Measurements from ENCODE around the gene TGM5.

TGM5 gene

DNA sequence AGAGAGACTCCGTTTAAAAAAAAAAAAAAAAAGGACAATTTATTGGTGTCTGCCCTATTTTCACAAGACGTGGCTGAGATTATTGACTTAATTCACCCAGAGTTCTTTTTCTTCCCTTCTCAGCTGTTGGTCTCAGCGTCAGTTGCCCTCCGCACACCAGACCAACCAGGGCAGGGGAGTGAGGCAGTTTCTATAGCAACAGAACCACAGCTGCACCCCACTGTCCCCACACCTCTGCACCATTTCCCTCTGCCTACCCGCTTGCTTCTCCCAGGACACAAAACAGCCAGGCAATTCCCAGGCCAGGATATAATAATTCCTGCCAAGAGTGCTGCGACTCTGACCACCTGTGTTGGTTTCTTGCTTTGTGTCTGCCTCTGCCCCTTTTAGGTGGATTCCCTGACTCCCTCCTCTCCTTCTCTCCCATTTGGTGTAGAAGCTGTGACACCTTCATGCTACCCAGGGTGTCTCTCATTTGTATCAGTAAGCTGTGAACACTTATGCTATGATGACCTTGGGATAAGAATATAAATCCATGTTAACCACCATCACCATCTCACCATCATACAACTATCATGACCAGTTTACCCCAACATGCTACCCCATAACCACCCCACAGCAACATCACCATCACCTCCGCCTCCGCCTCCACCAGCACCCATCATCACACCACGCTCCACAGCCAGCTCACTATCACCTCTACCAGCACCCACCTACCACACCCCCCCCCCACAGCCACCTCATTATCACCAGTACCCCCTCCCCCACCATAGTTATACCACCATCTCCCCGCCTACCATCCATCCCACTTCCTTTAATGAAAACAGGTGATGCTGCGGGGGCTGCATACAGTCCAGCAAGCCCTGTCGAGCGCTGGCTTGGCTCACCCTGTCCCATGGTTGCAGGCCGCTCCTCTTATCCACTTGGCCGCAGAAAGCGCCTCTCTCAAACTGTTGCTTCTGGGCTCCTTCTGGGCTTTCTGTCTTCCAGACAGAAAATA lies 46.5 kb downstream of the TGM5 start:
- Histone ChIP-seq H3K4me1 (ENCODE audit: control insufficient read depth in 1 of 2, insufficient read depth in 2 of 2, low read length in 2 of 2) (no peaks in the 10 kb centered on the region), H3K36me3 (ENCODE audit: control insufficient read depth in 1 of 2, insufficient read depth in 2 of 2, low read length in 2 of 2) (no peaks in the 10 kb centered on the region), H3K9ac (ENCODE audit: low read depth in 1 of 2, low read length in 2 of 2) (no peak overlapping the region), H3K9me3 (ENCODE audit: control insufficient read depth in 1 of 2, low read length in 2 of 2) (no peaks in the 10 kb centered on the region), H3K27me3 (ENCODE audit: control insufficient read depth in 1 of 2, insufficient read depth in 2 of 2, low read length in 2 of 2) (no peaks in the 10 kb centered on the region), H3K4me3 (ENCODE audit: low read depth in 1 of 2, low read length in 2 of 2) (no peak overlapping the region), H3K27ac (ENCODE audit: low read depth, low read length) (no peak overlapping the region)

DNA sequence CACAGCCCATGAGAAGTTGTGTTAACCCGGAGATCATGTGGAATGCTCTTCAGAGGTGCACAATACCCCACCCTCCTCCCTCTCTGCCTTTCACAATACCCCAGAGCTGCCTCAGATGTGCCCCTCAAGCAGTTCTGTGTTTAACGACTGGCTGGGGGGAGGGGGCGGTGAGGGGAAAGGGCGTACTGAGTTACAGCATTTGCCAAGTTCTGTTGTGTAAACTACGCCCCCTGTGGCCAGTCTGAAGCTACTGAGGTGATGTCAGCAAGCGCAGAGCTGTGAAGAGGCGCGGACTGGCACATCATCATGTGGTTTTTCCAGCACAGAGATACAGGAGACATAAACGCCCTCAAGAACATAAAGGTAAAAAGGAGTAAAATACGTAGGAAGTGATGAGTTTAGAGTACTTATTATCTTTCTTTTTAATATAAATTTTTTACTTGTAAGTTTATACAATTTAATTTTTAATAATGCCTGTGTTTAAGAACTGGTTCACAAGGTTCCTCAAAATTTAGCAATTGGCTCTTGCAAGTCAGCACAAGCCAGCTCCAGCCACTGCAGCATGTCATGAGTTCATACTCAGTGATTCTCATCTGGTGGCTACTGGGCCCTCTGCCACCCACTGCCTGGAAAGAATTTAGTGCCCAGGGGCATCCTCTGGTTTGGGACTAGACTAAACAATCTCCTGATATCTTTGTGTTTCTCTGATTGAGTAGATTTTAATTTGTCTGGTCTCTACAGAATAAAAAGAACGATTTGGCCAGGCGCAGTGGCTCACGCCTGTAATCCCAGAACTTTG lies 47.6 kb downstream of the TGM5 start:
- Histone ChIP-seq H3K9me3 (ENCODE audit: control insufficient read depth in 1 of 2, low read length in 2 of 2) (no peaks in the 10 kb centered on the region), H3K27me3 (ENCODE audit: control insufficient read depth in 1 of 2, insufficient read depth in 2 of 2, low read length in 2 of 2) (no peaks in the 10 kb centered on the region), H3K27ac (ENCODE audit: low read depth, low read length) (no peak overlapping the region), H3K9ac (ENCODE audit: low read depth in 1 of 2, low read length in 2 of 2) (no peak overlapping the region), H3K36me3 (ENCODE audit: control insufficient read depth in 1 of 2, insufficient read depth in 2 of 2, low read length in 2 of 2) (no peaks in the 10 kb centered on the region), H3K4me3 (ENCODE audit: low read depth in 1 of 2, low read length in 2 of 2) (no peak overlapping the region), H3K4me1 (ENCODE audit: control insufficient read depth in 1 of 2, insufficient read depth in 2 of 2, low read length in 2 of 2) (no peaks in the 10 kb centered on the region)

DNA sequence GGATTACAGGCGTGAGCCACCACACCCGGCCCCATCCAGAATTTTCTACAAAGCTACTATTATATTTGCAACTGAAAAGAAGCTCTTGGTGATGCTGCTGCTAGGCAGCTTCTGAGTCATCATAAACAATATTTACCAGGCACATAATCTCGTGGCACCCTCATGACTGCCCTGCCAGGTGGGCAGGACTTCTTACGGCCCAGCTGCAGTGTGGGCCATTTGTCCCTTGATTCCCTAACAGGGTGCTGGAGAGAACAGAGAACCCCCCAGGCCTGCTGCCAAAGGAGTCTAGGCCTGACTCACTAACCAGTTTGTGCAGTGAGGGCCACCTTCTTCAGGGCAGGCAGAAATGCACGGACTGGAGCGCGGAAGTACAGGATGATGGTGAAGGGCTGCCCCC lies 50.8 kb downstream of the TGM5 start:
- H3K36me3 ChIP-seq (ENCODE audit: control insufficient read depth in 1 of 2, insufficient read depth in 2 of 2, low read length in 2 of 2): no peaks in the 10 kb centered on the region
- H3K4me1 ChIP-seq (ENCODE audit: control insufficient read depth in 1 of 2, insufficient read depth in 2 of 2, low read length in 2 of 2): no peaks in the 10 kb centered on the region
- no peak overlapping the region for H3K27ac ChIP-seq (ENCODE audit: low read depth, low read length)
- no peaks in the 10 kb centered on the region for H3K27me3 ChIP-seq (ENCODE audit: control insufficient read depth in 1 of 2, insufficient read depth in 2 of 2, low read length in 2 of 2)
- H3K9me3 ChIP-seq (ENCODE audit: control insufficient read depth in 1 of 2, low read length in 2 of 2): no peaks in the 10 kb centered on the region
- no peak overlapping the region for H3K4me3 ChIP-seq (ENCODE audit: low read depth in 1 of 2, low read length in 2 of 2)
- H3K9ac ChIP-seq (ENCODE audit: low read depth in 1 of 2, low read length in 2 of 2): no peak overlapping the region

DNA sequence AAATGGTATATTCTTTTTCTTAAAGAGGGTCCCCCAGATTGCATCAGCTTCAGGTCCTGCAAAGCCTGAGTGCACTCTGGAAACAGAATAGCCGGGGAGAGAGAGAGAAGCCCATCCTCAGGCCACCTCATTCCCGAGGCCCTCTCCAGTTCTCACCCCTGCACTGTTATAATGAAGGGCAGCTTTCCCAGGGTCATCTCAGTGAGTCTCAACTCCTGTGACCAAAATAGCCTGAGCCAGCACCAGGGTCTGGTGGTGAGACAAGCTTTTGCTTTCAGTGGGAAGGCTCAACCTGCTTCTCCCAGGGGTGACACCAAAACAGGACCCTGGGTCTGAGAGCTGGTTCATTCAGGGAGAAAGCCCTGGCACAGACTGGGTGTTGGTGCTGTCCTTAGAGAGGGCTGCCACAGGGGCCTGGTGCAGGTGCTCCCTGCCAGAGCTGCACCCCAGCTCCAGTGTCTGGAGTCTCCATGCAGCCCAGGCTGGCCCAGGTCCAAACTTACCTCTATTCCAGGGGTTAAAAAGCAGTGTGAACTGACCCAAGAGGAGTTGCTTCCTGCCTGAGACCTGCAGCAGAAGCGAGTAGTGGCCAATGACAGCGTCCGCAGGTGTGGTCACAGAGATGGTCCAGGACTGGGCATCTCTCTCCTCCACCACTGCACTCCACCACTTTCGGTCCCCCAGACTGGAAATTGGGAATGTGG lies 52.0 kb downstream of the TGM5 start:
- Histone ChIP-seq H3K36me3 (ENCODE audit: control insufficient read depth in 1 of 2, insufficient read depth in 2 of 2, low read length in 2 of 2) (no peaks in the 10 kb centered on the region), H3K27ac (ENCODE audit: low read depth, low read length) (no peak overlapping the region)

DNA sequence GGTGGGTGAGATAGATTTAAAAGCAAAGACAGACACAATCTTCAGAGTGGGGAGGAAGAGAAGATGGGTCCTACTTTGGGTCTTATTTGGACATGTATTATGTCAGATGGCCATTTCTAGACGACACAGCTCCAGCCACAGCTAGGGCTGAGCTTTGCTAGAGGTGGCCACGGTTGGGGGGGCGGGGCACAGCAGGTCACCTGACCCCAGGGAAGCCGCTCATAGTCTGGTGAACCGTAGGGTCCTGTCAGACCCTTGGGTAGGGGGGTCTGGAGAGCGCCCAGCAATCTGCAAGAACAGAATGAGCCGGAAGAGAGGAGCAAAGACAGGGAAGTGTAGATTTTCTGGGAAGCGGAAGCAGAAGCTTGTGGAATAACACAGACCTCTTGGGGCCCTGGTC lies 52.6 kb downstream of the TGM5 start:
- Histone ChIP-seq H3K9me3 (ENCODE audit: control insufficient read depth in 1 of 2, low read length in 2 of 2) (no peaks in the 10 kb centered on the region), H3K27ac (ENCODE audit: low read depth, low read length) (no peak overlapping the region), H3K4me1 (ENCODE audit: control insufficient read depth in 1 of 2, insufficient read depth in 2 of 2, low read length in 2 of 2) (no peaks in the 10 kb centered on the region), H3K9ac (ENCODE audit: low read depth in 1 of 2, low read length in 2 of 2) (no peak overlapping the region), H3K36me3 (ENCODE audit: control insufficient read depth in 1 of 2, insufficient read depth in 2 of 2, low read length in 2 of 2) (no peaks in the 10 kb centered on the region), H3K4me3 (ENCODE audit: low read depth in 1 of 2, low read length in 2 of 2) (no peak overlapping the region), H3K27me3 (ENCODE audit: control insufficient read depth in 1 of 2, insufficient read depth in 2 of 2, low read length in 2 of 2) (peaks cover 4 to 7% of the 10 kb centered on the region in 2 donors)

More for the DNA sequence above, 52.0 kb downstream of the TGM5 start:
- peaks cover 4% of the 10 kb centered on the region in 2 donors for H3K27me3 ChIP-seq (ENCODE audit: control insufficient read depth in 1 of 2, insufficient read depth in 2 of 2, low read length in 2 of 2)
- no peak overlapping the region for H3K9ac ChIP-seq (ENCODE audit: low read depth in 1 of 2, low read length in 2 of 2)
- H3K4me3 ChIP-seq (ENCODE audit: low read depth in 1 of 2, low read length in 2 of 2): no peak overlapping the region
- H3K4me1 ChIP-seq (ENCODE audit: control insufficient read depth in 1 of 2, insufficient read depth in 2 of 2, low read length in 2 of 2): no peaks in the 10 kb centered on the region
- H3K9me3 ChIP-seq (ENCODE audit: control insufficient read depth in 1 of 2, low read length in 2 of 2): no peaks in the 10 kb centered on the region

DNA sequence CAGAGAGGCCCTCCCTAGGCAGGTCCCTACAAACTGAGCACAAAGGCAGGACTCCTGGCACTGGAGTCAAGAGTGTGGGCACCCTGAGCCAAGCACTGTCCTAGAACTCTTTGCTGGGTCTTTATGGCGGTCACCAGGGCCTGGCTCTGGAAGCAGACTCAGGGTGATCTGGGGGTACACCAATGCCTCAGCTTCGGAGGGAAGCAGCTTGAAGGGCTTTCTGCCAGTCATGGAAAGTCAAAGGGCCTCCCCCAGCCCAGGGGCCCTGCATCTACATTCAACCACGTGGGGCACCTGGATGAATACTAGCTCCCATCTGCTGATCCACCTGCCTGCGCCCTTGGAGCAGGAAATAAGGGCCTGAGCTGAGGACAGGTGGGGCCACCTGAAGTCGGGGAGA lies 53.3 kb downstream of the TGM5 start:
- Histone ChIP-seq H3K27me3 (ENCODE audit: control insufficient read depth in 1 of 2, insufficient read depth in 2 of 2, low read length in 2 of 2) (peaks cover 4 to 7% of the 10 kb centered on the region in 2 donors), H3K9ac (ENCODE audit: low read depth in 1 of 2, low read length in 2 of 2) (no peak overlapping the region), H3K27ac (ENCODE audit: low read depth, low read length) (no peak overlapping the region), H3K36me3 (ENCODE audit: control insufficient read depth in 1 of 2, insufficient read depth in 2 of 2, low read length in 2 of 2) (no peaks in the 10 kb centered on the region), H3K4me3 (ENCODE audit: low read depth in 1 of 2, low read length in 2 of 2) (no peak overlapping the region), H3K9me3 (ENCODE audit: control insufficient read depth in 1 of 2, low read length in 2 of 2) (no peaks in the 10 kb centered on the region), H3K4me1 (ENCODE audit: control insufficient read depth in 1 of 2, insufficient read depth in 2 of 2, low read length in 2 of 2) (no peaks in the 10 kb centered on the region)

DNA sequence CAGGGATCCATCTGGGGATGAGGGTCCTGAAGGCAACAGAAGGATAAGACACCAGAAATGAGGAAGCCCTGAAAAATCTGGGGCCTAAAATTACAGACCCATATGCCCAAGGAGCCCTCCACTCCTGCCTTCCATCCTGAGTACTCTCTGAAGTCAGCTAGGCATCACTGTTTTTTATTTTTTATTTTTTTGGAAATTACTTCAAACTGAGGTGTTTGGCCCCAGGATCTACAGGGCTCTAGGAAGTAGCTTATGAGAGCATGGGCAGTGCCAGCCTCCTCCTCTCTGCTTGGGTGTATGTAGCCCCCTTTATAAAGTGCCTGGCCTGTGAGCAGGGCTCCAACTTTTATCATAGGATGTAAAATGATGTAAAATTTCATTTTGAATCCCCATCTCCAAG lies 53.8 kb downstream of the TGM5 start:
- peaks cover 4 to 7% of the 10 kb centered on the region in 2 donors for H3K27me3 ChIP-seq (ENCODE audit: control insufficient read depth in 1 of 2, insufficient read depth in 2 of 2, low read length in 2 of 2)
- no peaks in the 10 kb centered on the region for H3K4me1 ChIP-seq (ENCODE audit: control insufficient read depth in 1 of 2, insufficient read depth in 2 of 2, low read length in 2 of 2)
- H3K4me3 ChIP-seq (ENCODE audit: low read depth in 1 of 2, low read length in 2 of 2): no peak overlapping the region

DNA sequence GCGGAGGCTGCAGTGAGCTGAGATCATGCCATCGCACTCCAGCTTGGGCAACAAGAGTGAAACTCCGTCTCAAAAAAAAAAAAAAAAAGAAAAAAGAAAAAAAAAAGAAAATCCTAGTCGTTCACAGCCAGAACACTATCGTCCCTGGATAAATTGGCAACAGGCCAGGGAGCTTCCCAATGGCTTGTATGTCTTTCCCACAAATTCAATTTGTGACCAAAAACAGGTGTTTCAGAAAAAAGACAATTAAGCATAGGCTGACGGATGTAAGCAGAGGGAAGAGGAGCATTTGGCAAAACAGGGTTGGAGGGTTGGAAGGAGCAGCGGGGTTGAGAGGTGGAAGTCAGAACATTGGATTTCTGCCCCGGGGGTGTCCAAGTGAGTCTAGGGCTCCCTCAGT lies 54.4 kb downstream of the TGM5 start:
- H3K36me3 ChIP-seq (ENCODE audit: control insufficient read depth in 1 of 2, insufficient read depth in 2 of 2, low read length in 2 of 2): no peaks in the 10 kb centered on the region
- peaks cover 4 to 7% of the 10 kb centered on the region in 2 donors for H3K27me3 ChIP-seq (ENCODE audit: control insufficient read depth in 1 of 2, insufficient read depth in 2 of 2, low read length in 2 of 2)
- no peaks in the 10 kb centered on the region for H3K9me3 ChIP-seq (ENCODE audit: control insufficient read depth in 1 of 2, low read length in 2 of 2)
- no peaks in the 10 kb centered on the region for H3K4me1 ChIP-seq (ENCODE audit: control insufficient read depth in 1 of 2, insufficient read depth in 2 of 2, low read length in 2 of 2)
- H3K27ac ChIP-seq (ENCODE audit: low read depth, low read length): no peak overlapping the region
- no peak overlapping the region for H3K4me3 ChIP-seq (ENCODE audit: low read depth in 1 of 2, low read length in 2 of 2)
- H3K9ac ChIP-seq (ENCODE audit: low read depth in 1 of 2, low read length in 2 of 2): no peak overlapping the region

More for the DNA sequence above, 53.8 kb downstream of the TGM5 start:
- Histone ChIP-seq H3K36me3 (ENCODE audit: control insufficient read depth in 1 of 2, insufficient read depth in 2 of 2, low read length in 2 of 2) (no peaks in the 10 kb centered on the region), H3K9me3 (ENCODE audit: control insufficient read depth in 1 of 2, low read length in 2 of 2) (no peaks in the 10 kb centered on the region), H3K9ac (ENCODE audit: low read depth in 1 of 2, low read length in 2 of 2) (no peak overlapping the region), H3K27ac (ENCODE audit: low read depth, low read length) (no peak overlapping the region)

DNA sequence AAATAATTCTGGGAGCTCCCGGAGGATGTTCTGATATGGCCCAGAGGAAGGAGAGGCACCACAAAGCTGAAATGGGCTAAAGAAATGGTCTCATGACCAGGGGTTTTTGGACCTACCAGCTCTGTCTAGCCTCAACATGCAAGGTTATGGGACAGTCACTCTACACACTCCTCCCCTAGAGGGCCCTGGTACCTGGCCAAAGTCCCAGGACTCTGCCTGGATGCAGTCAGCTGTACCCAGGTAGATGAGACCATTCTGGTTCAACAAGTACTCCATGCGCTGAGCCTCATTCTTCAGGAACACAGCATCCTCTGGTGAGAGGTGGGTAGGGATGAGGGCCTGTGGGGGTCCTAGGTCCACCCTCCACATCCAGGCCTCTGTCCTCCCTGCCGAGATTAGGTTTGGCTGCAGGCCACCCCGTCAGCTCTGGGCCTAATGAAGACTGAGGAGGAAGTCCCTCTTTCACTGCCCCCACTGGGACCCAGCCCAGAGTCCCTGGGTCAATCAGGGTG lies 55.4 kb downstream of the TGM5 start:
- H3K27ac ChIP-seq (ENCODE audit: low read depth, low read length): no peak overlapping the region
- no peak overlapping the region for H3K4me3 ChIP-seq (ENCODE audit: low read depth in 1 of 2, low read length in 2 of 2)
- peaks cover 4 to 7% of the 10 kb centered on the region in 2 donors for H3K27me3 ChIP-seq (ENCODE audit: control insufficient read depth in 1 of 2, insufficient read depth in 2 of 2, low read length in 2 of 2)
- H3K9ac ChIP-seq (ENCODE audit: low read depth in 1 of 2, low read length in 2 of 2): no peak overlapping the region
- H3K9me3 ChIP-seq (ENCODE audit: control insufficient read depth in 1 of 2, low read length in 2 of 2): no peaks in the 10 kb centered on the region
- H3K36me3 ChIP-seq (ENCODE audit: control insufficient read depth in 1 of 2, insufficient read depth in 2 of 2, low read length in 2 of 2): no peaks in the 10 kb centered on the region
- no peaks in the 10 kb centered on the region for H3K4me1 ChIP-seq (ENCODE audit: control insufficient read depth in 1 of 2, insufficient read depth in 2 of 2, low read length in 2 of 2)

Data from duodenal mucosa (tissue), 2 donors.